Measurements from ENCODE around the gene PANK1.
"Not testable (repeated sequence)": the region's sequence is repeated elsewhere in the genome, so short reads cannot be mapped to it uniquely, and the experiment has no call there.

The PANK1 gene

DNA sequence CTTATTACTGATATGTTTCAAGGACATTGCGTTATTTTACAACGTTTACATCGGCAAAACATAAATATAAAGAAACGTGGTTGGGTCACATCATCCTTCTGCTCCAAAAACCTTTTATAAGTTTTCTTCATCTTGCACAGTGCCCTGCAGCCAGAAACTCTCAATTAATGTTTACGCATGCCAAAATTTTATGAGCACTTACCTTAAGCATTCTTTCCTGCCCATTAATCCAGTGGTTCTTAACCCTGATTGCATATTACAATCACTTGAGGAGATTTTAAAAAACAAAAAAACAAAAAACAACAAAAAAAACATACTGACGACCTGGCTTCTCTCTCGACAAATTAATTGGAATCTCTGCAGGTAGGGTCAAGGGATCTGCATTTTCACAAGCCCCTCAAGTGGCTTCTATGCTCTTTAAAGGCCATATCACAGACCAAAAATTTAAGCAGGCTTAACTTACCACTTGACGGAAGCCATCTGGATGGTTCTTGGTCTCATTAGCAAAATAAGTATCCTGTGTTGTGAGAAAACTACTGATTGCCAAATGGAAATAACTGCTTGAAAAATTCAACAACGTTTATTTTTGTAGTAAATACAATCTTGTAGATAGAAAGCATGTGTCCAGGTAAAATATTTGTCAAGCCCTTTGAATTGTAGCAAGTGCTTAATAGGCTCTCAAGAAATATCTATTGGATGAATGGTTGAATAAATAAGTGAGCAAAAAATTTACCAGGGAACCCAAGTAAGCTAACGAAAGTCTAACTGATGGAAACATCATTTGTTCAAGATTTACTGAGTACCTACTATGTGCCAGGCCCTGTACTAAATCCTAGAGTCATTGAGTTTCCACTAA, 78.7 kb downstream of the PANK1 start:
- DNase-seq = no peak

DNA sequence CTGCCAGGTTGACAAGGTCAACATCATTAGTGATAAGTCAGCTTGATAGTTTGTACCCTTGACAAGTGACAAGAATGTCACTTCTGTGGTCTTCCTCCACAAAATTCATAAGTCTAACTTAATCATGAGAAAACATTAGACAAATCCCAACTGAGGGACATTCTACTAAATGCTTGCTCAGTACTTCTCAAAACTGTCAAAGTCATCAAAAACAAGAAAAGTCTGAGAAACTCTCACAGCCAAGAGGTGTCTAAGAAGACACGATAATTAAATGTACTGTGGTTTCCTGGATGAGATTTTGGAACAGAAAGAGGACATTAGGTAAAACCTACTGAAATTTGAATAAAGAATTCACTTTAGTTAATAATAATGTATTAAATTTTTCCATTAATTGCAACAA, 79.9 kb downstream of the PANK1 start:
- no peak for DNase-seq

DNA sequence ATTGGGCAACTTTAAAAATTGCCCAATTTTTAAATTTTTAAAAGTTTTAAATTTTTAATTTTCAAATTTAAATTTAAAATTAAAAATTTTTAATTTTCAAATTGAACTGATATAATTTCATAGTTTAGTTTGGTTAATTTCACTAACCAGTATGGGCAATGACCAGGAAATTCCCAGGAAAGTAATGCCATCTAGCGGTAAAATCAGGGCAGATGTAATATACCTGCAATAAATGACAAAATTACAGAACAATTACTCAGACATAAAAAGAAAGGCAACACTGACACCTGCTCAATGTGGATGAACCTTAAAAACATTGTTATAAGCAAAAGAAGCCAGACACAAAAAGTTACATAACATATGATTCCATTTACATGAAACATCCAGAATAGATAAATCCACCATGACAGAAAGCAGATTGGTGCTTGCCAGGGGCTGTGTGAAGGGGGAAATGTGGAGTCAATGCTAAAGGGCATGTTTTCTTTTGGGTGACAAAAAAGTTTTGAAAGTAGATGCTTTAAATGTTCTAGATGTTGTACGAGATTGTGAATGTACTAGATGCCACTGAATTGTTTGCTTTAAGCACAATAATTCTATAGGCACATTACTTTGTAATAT, 81.1 kb downstream of the PANK1 start:
- peak; percentile 38 for DNase-seq

DNA sequence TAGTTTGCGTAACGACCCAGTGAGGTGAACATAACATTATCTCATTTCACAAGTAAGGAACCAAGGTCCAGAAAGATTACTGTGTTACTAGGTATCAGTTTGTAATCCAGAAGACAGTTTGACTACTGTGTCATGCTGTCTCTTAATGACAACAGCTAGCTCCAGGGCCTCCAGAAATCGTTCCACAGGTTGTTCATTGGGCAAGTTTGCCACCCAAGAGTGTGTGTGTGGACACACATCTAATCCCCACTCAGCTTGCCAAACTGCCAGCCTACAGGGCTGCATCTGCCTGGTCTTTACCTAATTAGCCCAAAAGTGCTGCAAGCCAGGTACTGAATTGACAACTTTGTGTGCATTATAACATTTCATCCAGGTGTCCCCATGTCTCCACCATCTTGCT, 81.7 kb downstream of the PANK1 start:
- DNase-seq = no peak

DNA sequence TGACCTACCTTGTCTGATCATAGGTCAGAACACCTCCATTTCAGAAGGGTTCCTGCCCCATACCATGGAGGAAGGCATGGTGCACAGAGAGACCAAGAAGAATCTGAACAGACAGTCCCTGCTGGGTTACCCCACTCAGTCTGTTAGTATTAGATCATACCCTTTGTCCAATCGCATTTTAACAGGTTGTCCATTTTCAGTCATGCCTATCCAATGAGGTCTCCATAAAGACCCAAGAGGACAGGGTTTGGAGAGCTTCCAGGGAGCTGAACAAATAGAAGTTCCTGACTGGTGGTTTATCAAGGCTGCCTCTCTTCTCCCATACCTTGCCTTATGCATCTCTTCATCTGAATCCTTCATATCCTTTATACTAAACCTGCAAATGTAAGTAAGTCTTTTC, 88.4 kb downstream of the PANK1 start:
- no peak for DNase-seq

DNA sequence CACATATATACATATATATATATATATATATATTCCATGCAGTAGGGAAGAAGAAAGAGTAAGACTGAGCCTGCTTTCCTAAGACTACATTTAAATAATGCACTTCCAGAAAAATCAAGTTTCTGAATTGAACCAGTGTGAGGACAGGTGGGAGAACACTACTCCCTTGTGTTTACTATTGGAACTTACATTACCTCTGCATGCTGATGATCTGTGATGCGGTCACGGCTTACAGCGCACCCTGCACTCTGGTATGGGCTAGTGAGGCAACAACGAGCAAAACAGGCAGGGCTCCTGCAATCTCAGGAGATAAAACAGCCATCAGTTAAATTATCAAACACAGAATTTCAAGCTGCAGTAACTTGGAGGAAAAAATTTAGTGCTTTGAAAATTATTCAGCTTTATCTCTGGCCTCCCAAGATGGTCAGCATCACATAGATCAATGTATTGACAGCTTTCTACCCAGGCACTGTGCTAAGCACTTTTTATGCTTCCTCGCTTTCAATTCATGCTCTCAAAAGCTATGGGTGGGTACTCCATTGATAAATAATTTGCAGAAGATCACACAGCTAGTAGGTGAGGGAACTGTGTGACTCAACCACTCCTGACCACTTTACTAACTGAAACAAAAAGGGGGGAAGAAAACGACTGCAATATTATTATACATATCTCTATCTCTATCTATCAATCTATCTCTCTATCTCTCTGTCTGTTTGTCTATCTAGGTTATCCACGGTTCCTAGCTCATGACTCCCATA, 89.2 kb downstream of the PANK1 start:
- no peak for DNase-seq

DNA sequence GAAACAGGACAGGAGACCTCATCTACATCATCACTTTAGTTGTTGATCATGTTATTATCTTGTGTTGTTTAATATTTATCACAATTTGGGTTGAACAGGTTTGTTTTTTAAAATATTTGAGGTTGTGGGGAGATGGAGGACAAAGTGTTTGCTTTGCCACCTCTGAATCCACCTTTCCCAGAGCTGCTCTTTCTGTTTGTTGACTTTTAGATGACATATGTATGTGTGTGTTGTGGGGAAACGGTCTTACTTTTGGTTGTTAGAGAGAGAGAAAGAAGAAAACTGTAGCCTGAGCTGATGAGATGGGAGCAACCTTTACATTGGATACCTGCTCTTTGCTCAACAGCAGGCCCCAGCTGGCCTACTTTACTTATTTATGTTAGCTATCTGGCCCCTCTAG, 90.6 kb downstream of the PANK1 start:
- no peak for DNase-seq

DNA sequence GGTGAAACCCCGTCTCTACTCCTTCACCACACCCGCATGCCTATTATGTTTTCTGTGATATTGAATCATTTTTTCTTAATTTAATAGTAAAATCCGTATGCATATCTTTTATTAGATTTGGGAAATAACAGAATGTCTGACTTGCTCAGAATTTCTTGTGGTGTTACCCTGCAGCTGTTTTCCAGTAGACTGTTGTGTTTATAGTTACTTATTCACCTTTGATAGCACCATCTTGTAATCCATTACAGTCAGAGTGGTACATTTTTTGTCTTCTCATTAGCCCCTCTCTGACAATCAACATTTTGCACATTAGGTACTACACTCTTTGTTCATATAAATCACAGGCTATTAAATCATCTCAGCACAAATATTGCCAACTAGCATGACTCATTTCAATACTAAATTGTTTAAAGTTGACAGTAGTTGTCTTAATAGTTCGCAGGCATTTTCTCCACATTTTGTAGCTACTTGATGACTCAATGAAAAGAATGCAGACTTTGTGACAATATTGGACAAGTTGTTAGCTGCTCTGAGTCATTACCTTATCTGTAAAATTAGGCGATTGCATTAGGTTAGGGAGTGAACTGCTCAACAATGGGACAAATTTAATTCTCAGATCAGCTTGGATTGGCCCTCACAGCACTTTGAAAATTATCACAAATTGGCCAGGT, 91.8 kb downstream of the PANK1 start:
- DNase-seq = no peak

DNA sequence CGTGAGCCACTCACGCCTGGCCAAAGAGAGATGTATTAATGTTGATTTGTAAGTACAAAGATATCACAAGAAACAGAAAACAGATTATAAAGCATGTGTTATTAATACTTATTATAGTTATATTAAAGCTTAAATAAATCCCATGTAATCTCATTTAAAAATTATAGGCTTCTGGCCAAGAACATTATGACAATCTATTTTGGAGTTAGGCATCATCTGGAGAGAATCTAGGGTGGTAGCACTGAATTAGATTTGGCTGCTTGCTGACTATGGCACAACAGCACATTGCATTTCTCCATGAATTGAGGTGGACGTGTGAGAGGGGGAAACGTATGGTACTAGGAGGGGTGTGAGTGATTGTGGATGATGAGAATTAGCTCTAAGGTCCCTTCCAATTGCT, 92.8 kb downstream of the PANK1 start:
- DNase-seq = no peak

DNA sequence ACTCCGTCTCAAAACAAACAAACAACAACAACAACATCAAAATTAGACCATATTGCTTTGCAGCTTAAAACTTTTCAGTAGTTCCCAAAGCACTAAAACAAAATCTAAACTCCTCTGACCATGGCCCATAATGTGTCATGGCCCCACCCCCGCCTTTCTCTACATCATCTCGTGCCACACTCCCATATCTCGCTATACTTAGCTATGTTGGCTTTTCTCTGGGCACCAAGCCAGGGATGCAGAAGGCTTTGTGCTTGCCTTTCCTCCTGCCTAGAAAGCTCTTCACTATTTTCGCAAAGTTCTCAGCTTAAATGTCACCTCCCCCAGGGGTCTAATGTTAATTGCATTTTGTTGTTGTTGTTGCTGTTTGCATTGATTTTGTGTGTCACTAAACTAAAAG, 94.5 kb downstream of the PANK1 start:
- DNase-seq = no peak

DNA sequence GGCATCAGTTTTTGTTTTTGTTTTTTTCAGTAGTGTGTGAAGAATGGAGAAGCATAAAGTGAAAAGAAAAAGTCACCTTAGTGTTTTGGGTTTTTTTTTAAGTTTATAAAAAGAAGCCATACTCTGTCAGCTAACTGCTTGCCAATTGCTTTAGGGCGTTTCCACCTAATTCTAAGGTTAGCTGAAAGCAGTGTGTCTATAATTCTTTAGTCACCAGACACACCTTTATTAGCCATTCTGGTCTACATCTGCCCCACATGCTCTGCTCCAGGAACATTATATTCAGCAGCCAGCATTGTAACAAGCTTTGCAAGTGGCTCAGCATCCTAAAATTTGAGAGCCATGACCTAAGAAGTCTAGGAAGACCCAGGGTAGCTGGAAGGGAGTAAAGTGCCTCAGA, 95.5 kb downstream of the PANK1 start:
- no peak for DNase-seq

DNA sequence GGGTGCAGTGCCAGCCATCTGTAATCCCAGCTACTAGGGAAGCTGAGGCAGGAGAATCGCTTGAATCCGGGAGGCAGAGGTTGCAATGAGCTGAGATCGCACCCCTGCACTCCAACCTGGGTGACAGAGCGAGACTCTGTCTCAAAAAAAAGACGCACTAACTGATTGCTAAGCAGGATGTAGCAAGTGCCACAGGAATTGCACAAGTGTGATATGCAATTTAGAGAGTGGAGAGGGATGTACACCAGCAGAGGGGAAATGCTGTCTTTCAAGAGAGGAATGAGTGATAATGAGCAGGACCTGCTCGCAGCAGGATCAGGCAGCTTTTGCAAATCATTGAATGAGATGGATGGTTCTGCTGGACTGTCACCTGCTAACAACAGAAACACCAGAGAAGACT, 96.4 kb downstream of the PANK1 start:
- DNase-seq = no peak

DNA sequence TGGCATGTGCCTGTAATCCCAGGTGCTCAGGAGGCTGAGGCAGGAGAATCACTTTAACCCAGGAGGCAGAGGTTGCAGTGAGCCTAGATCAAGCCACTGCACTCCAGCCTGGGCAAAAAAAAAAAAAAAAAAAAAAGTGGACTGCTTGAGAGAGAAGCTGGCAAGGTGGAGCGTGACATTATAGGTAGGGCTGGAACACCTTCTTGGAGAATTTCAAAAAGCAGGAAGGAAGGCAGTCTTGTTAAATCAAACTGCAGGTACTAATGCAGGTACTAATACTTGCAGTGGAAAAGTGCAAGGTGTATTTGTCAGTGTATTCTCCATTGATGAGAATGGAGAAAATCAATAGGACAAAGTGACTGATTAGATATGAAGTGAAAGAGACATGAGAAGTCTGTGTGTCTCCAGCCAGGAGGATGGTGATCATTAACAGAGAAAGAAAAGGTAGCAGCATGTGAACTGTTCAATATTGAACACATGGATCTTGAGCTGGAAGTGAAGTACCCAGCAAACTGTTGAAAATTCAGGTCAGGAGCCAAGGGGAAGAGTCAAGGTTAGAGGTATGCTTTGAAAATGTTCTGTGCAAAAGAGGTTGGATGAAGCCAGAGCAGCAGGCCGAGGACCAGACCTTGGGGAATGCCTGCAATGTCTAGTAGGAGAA, 97.1 kb downstream of the PANK1 start:
- no peak for DNase-seq

DNA sequence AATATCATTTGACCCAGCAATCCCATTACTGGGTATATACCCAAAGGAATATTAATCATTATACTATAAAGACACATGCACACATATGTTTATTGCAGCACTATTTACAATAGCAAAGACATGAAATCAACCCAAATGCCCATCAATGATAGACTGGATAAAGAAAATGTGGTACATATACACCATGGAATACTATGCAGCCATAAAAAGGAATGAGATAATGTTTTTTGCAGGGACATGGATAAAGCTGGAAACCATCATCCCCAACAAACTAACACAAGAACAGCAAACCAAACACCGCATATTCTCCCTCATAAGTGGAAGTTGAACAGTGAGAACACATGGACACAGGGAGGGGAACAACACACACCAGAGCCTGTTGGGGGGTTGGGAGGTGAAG, 98.4 kb downstream of the PANK1 start:
- DNase-seq = not testable (repeated sequence)

DNA sequence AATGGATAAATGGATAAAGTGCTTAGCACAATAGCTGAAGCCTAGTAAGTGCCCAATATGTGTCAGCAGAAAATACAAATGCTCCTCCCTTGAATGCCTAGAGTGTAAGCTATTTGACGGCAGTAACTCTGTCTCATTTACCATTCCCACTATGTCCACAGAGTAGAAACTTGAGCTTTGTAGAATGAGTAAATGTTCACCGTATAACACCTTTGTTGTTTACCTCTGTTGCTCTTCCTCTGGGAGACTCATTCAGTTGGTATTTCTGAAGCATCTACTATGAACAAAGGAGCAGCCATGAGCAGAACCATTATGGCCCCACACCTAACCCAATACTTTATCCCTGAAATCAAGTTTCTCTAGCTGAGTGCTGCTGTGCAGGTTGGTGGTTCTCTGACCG, 101.2 kb downstream of the PANK1 start:
- DNase-seq = no peak

DNA sequence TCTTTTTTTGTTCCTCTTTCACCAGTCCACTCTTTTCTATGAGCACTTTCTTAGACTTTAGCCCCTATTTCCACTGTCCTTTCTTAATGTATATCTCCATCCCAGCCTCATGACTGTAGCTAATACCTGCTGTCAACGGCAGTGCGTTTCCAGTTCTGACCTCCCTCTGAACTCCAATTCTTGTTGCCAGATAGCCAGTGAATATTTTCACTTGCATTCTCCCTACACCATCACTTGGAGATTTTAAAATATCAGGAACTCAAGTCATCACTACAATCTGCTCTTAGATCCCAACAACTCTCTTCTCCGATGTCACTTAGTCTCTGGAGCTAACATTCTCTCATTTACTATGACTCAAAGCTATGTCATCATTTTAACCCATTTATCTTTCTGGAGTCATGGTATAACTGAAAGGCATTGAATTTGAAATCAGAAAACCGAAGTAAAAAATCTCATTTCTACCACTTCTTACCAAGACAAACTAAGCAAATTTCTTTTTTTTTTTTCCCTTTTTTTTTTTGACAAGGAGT, 104.6 kb downstream of the PANK1 start:
- no peak for DNase-seq

DNA sequence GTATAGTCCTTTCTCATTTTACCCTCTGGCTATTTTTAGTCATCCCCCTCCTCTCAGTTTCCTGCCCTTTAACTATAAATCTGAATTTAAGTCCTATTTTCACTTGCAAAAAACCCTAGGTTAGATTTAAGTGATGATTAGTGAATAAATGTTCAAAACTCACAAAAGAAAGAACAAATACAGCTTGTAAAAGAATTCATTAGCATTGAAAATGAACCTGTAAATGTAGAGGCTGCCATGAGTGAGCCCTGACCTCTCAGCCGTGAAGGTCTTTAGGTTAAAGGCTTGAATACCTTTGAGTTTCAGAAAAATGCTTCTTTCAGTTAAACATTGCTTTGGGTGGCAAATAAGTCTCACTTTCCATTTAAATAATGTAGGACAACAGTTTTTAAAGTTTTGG, 107.7 kb downstream of the PANK1 start:
- no peak for DNase-seq

DNA sequence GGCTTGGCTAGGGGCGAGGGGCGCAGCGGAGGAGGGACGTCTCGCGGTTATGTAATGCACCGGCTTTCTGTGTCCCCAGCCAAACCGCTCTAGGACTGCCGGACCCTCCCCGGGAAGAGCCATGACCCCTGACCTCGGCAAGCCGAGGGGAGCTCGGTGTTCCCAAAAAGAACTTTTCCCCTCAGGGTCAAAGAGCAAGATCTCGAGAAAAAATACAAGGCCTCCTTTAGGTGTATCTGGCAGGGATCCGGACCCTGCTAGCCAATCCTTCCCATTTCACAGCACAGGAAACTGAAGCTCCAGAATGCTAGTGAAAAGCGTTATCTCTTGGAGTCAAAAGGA, 109.1 kb downstream of the PANK1 start:
- DNase-seq = no peak

DNA sequence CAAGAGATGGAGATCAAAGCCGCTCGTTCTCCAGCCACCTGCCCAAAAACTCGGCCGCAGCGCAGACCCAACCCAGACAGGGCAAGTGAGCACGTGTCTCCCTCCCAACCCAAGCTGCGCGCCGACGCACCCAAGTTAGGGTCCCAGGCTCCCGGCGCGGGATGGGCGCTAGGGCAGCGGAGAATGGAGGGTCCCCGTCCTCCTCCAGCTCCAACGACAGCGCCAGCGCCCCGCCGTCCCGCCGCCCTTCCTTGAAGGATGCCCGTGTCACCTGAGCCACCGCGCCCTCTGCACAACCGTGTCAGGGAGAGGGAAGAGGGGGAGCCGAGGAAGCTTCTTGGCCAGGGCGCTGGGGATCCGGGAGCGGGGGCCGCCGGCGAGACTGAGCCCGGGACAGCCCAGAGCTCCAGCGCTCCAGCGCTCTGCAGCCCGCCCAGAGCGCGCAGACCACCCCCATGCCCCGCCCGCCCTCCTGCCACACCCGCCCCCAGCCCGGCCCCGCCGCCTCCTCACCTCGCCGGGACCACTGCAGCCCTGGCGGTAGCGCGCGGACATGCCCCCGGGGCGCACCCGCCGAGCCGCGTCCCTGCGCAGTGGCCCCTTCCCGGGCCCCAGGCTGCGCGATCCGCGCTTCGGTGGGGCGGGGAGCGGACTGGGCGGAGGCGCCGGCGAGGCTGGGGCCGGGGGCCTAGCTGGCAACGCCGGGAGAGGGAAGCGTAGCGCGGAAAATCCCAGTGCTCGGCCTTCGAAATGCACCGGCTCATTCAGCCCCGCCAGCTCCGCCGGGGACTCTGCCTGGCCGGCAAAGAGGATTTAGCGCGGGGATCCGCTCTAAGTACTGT, 109.7 kb downstream of the PANK1 start, which contains the start of gene SLC16A12:
TSS of gene SLC16A12 (minus strand) at position 424 of the 842 bp plus-strand sequence. CDS start 73,016 bp downstream, outside the sequence.
- no peak for DNase-seq

DNA sequence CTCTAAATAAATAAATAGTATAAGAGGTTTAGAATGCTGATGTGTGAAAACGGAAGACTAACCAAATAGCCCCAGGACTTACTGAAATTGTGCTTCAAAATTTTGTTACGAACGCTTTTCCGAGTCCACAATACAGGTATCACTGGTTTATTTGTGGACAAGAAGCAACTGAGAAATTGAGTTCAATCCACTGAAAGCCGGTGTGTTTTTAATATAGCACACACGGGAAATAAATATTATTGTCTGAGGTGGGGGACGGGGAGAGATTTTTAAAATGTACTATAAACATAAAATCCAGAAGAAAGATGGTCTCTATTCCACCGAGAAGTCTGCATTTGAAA, 110.2 kb downstream of the PANK1 start:
- no peak for DNase-seq
